Thyroid gland (tissue), 4 donors: ENCODE results near the gene TBC1D26. TPM values are rescaled to one million over a fixed set of nuclear protein-coding genes. Genes with fewer than 3 reads are reported as not detected.
A peak's percentile ranks its signal among the peaks of the same experiment; 100 is the strongest.
"Not testable (repeated sequence)": the region's sequence is repeated elsewhere in the genome, so short reads cannot be mapped to it uniquely, and the experiment has no call there.

ENCODE experiments used
- DNase-seq, 2 donors: peaks; one replicate each; pipeline ENCODE4 v3.0.0-alpha.2; 2019
- H3K27ac ChIP-seq, 3 donors: fragments of 200-600 bp; sonication (generic); 1 replicate in 2 of 3; 2 replicates in 1 of 3; pipeline ENCODE4 v1.5.1; 2016 to 2019; ENCODE audit warnings: mild to moderate bottlenecking in 1 of 3, moderate library complexity in 1 of 3
- H3K27me3 ChIP-seq: fragments of 200-600 bp; sonication (generic); one replicate; pipeline ENCODE4 v1.5.1; 2019
- H3K36me3 ChIP-seq, 2 donors: fragments of 200-600 bp; sonication (generic); one replicate each; pipeline ENCODE4 v1.5.1; 2016 to 2019
- H3K4me1 ChIP-seq, 2 donors: fragments of 200-600 bp; sonication (generic); one replicate each; pipeline ENCODE4 v1.5.1; 2017 to 2019
- H3K4me3 ChIP-seq, 3 donors: fragments of 200-600 bp; sonication (generic); replicated peaks in 1 of 3; 1 replicate in 2 of 3; 2 replicates in 1 of 3; pipeline ENCODE4 v1.5.1; 2016; ENCODE audit warnings: mild to moderate bottlenecking in 1 of 3
- H3K9me3 ChIP-seq: fragments of 200-600 bp; sonication (generic); one replicate; pipeline ENCODE4 v1.5.1; 2017
- POLR2A ChIP-seq, 2 donors: fragments of 450-650 bp; IDR thresholded peaks; one replicate each; pipeline ENCODE4 v1.6.1; 2017; ENCODE audit warnings: antibody characterized with exemption in 2 of 2, mild to moderate bottlenecking in 2 of 2, moderate library complexity in 1 of 2
- WGBS, 2 donors: methylation state at CpG; one replicate each; pipeline ENCODE4 v1.1.5; 2017; 5-methylcytosine and 5-hydroxymethylcytosine counted together
- intact Hi-C: fragments of 100-400 bp; cut with DNase I; formaldehyde crosslinking; loops from one replicate; pipeline ENCODE4 v1.15.1; 2023
- total RNA-seq, 4 donors: library from RNA; depleted of rRNA; stranded (reverse); fragments of >200 nt; gene quantifications; one replicate each; pipeline ENCODE4 v1.2.3, GENCODE V29; 2016

Gene TBC1D26
- total RNA-seq, result under 1 TPM in 1 of 4 donors, not detected in 3; 0.22 TPM

GRCh38 chr17:15731900-15732299 lies at the start of gene TBC1D26:
TBC1D26 (plus strand) TSS chr17:15732283; CDS start chr17:15735349, 3,066 bp downstream.
- H3K4me3 ChIP-seq, DNase-seq, intact Hi-C loops, H3K9me3 ChIP-seq, H3K4me1 ChIP-seq, H3K36me3 ChIP-seq, H3K27ac ChIP-seq, H3K27me3 ChIP-seq: not testable (repeated sequence)
- WGBS, 2 donors, result 77% methylated on average over 5 of the region's 10 CpGs; no CpG with 5 or more reads in 1 of the 2 donors

- WGBS, 2 donors, result 96 to 97% methylated on average over 3 of the region's 3 CpGs
Measured at GRCh38 chr17:15683135-15683534, 48.9 kb upstream of the TBC1D26 start.

GRCh38 chr17:15683824-15684478 lies 48.1 kb upstream of the TBC1D26 start, which contains the start of gene TRIM16:
TRIM16 (minus strand) TSS chr17:15684311; CDS start chr17:15651609, 32,702 bp downstream.
- peak within 1 kb of the TSS in 1 of 3 donors; percentile 45 for H3K27ac ChIP-seq
- 0 to 1% methylated on average over 21 to 29 of the region's 35 CpGs for WGBS, 2 donors
- H3K4me1 ChIP-seq, H3K9me3 ChIP-seq, H3K27me3 ChIP-seq, intact Hi-C loops, H3K36me3 ChIP-seq: not testable (repeated sequence)
- peak within 1 kb of the TSS in 2 of 3 donors; percentile 48 to 69 for H3K4me3 ChIP-seq
- DNase-seq, result peak; percentile 71 to 73

More at GRCh38 chr17:15683135-15683534, 48.9 kb upstream of the TBC1D26 start:
- H3K4me3 ChIP-seq, H3K27me3 ChIP-seq, DNase-seq, H3K27ac ChIP-seq, H3K9me3 ChIP-seq, H3K4me1 ChIP-seq, H3K36me3 ChIP-seq, intact Hi-C loops: not testable (repeated sequence)

- H3K27ac ChIP-seq, H3K9me3 ChIP-seq, H3K27me3 ChIP-seq, H3K36me3 ChIP-seq, H3K4me1 ChIP-seq, H3K4me3 ChIP-seq, DNase-seq, intact Hi-C loops: not testable (repeated sequence)
- WGBS, 2 donors, result 90 to 100% methylated on average over 1 of the region's 1 CpG
Measured at GRCh38 chr17:15687494-15687893, 44.6 kb upstream of the TBC1D26 start.

GRCh38 chr17:15698967-15699366 lies 33.1 kb upstream of the TBC1D26 start:
- WGBS, 2 donors, result 5 to 10% methylated on average over 3 of the region's 3 CpGs
- peak overlapping the region in 1 of 3 donors; percentile 49 for H3K4me3 ChIP-seq

GRCh38 chr17:15699413-15699924 lies 32.6 kb upstream of the TBC1D26 start, which contains the start of gene ZNF286A:
ZNF286A (plus strand) TSS chr17:15699752; CDS start chr17:15700330, 578 bp downstream.
- WGBS, 2 donors, result 0 to 1% methylated on average over 5 to 38 of the region's 44 CpGs
- H3K9me3 ChIP-seq, H3K36me3 ChIP-seq, H3K27ac ChIP-seq, H3K27me3 ChIP-seq, intact Hi-C loops, H3K4me1 ChIP-seq: not testable (repeated sequence)
- H3K4me3 ChIP-seq, result peak within 1 kb of the TSS in 2 of 3 donors; percentile 49 to 58
- DNase-seq, result peak; percentile 99 to 100
- peak in 1 of 2 donors; percentile 80 for TF ChIP-seq POLR2A (IDR thresholded peaks at IDR 0.05)

More at GRCh38 chr17:15698967-15699366, 33.1 kb upstream of the TBC1D26 start:
- H3K36me3 ChIP-seq, DNase-seq, H3K27me3 ChIP-seq, H3K27ac ChIP-seq, intact Hi-C loops, H3K4me1 ChIP-seq, H3K9me3 ChIP-seq: not testable (repeated sequence)

- H3K9me3 ChIP-seq, H3K36me3 ChIP-seq, H3K4me1 ChIP-seq, H3K27me3 ChIP-seq, DNase-seq, H3K27ac ChIP-seq, intact Hi-C loops: not testable (repeated sequence)
- H3K4me3 ChIP-seq, result peak overlapping the region in 2 of 3 donors; percentile 49 to 58
- WGBS, 2 donors, result no CpG with 5 or more reads among the region's 21 CpGs
Measured at GRCh38 chr17:15699937-15700336, 32.1 kb upstream of the TBC1D26 start.

GRCh38 chr17:15704239-15704638 lies 27.8 kb upstream of the TBC1D26 start:
- H3K9me3 ChIP-seq, H3K4me3 ChIP-seq, intact Hi-C loops, H3K27me3 ChIP-seq, H3K4me1 ChIP-seq, H3K27ac ChIP-seq, DNase-seq: not testable (repeated sequence)
- peaks cover 0 to 16% of the 10 kb centered on the region in 2 donors for H3K36me3 ChIP-seq
- 100% methylated on average over 3 of the region's 33 CpGs; no CpG with 5 or more reads in 1 of the 2 donors for WGBS, 2 donors

GRCh38 chr17:15704813-15705212 lies 27.3 kb upstream of the TBC1D26 start:
- H3K4me3 ChIP-seq, intact Hi-C loops, H3K27me3 ChIP-seq, H3K9me3 ChIP-seq, H3K27ac ChIP-seq, DNase-seq, H3K4me1 ChIP-seq: not testable (repeated sequence)
- 96 to 99% methylated on average over 25 to 32 of the region's 32 CpGs for WGBS, 2 donors
- peaks cover 0 to 16% of the 10 kb centered on the region in 2 donors for H3K36me3 ChIP-seq

- H3K36me3 ChIP-seq, result peaks cover 0 to 16% of the 10 kb centered on the region in 2 donors
- H3K27ac ChIP-seq, intact Hi-C loops, H3K9me3 ChIP-seq, H3K27me3 ChIP-seq, H3K4me1 ChIP-seq, DNase-seq, H3K4me3 ChIP-seq: not testable (repeated sequence)
- 92 to 98% methylated on average over 3 of the region's 3 CpGs for WGBS, 2 donors
Measured at GRCh38 chr17:15708879-15709278, 23.2 kb upstream of the TBC1D26 start.

GRCh38 chr17:15716601-15717563 lies 15.2 kb upstream of the TBC1D26 start:
- H3K27me3 ChIP-seq, H3K4me3 ChIP-seq, H3K4me1 ChIP-seq, intact Hi-C loops, H3K27ac ChIP-seq, H3K36me3 ChIP-seq, DNase-seq, H3K9me3 ChIP-seq: not testable (repeated sequence)
- 95 to 99% methylated on average over 9 to 11 of the region's 11 CpGs for WGBS, 2 donors

- WGBS, 2 donors, result 100% methylated on average over 9 of the region's 14 CpGs; no CpG with 5 or more reads in 1 of the 2 donors
- H3K4me1 ChIP-seq, H3K9me3 ChIP-seq, intact Hi-C loops, H3K27ac ChIP-seq, H3K27me3 ChIP-seq, H3K36me3 ChIP-seq, DNase-seq, H3K4me3 ChIP-seq: not testable (repeated sequence)
Measured at GRCh38 chr17:15730535-15730934, 1.5 kb upstream of the TBC1D26 start.
